GM18907 (cell line): ENCODE data around the gene AXL.
"Not testable (repeated sequence)": the region's sequence is repeated elsewhere in the genome, so short reads cannot be mapped to it uniquely, and the experiment has no call there.

Experiments
- ATAC-seq: cut with Tn5 transposase; IDR thresholded peaks from one replicate; pipeline ENCODE4 v1.9.1; 2021; ENCODE audit warnings: mild to moderate bottlenecking, moderate library complexity; ENCODE audit not compliant: unreplicated experiment

The AXL gene

DNA sequence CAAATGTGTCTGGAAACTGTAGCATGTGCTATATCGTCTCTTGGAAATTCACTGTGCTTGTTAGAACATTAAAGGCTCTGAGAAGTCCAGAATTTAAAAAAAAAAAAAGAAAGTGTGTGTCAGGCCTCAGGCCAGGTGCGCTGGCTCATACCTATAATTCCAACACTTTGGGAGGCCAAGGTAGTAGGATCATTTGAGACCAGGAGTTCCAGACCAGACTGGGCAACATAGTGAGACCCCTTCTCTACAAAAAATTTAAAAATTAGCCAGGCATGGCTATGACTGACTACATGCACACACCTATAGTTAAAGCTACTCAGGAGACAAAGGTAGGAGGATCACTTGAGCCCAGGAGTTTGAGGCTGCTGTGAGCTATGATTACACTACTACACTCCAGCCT is 50.0 kb downstream of the AXL start:
- no peak for ATAC-seq

DNA sequence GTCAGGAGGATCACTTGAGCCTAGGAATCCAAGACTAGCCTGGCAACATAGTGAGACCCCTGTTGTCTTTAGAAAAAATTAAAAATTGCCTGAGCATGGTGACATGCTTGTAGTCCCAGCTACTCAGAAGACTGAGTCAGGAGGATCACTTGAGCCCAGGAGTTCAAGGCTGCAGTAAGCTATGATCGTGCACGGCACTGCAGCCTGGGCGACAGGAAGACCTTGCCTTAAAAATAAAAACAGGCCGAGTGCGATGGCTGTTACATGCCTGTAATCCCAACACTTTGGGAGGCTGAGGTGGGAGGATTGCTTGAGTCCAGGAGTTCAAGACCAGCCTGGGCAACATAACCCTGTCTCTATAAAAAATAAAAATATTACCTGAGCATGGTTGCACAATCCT is 50.5 kb downstream of the AXL start:
- no peak for ATAC-seq

- ATAC-seq, result no peak
Measured at GRCh38 chr19:41273076-41273475, 54.1 kb downstream of the AXL start.

GRCh38 chr19:41274802-41275201 is 55.8 kb downstream of the AXL start:
- no peak for ATAC-seq

DNA sequence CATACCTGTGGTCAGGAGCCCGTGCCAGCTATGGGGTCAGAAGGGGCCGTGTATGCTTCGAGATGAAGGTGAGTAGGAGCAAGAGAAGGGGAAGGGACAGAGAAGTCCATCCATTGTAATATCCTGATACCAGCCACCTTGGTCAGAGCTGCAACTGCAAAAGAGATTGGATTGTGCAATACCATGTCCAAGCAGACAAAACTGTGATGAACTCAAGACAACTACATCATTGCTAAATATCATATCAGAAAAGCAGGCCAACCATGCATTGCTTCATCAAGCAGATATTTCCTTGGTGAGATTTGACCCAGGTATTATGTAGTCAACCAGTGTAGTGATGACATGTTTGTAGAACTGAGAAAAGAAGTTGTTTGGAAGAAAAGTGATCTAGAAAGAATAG is 57.2 kb downstream of the AXL start:
- ATAC-seq, result no peak

- no peak for ATAC-seq
Measured at GRCh38 chr19:41278478-41278877, 59.5 kb downstream of the AXL start.

DNA sequence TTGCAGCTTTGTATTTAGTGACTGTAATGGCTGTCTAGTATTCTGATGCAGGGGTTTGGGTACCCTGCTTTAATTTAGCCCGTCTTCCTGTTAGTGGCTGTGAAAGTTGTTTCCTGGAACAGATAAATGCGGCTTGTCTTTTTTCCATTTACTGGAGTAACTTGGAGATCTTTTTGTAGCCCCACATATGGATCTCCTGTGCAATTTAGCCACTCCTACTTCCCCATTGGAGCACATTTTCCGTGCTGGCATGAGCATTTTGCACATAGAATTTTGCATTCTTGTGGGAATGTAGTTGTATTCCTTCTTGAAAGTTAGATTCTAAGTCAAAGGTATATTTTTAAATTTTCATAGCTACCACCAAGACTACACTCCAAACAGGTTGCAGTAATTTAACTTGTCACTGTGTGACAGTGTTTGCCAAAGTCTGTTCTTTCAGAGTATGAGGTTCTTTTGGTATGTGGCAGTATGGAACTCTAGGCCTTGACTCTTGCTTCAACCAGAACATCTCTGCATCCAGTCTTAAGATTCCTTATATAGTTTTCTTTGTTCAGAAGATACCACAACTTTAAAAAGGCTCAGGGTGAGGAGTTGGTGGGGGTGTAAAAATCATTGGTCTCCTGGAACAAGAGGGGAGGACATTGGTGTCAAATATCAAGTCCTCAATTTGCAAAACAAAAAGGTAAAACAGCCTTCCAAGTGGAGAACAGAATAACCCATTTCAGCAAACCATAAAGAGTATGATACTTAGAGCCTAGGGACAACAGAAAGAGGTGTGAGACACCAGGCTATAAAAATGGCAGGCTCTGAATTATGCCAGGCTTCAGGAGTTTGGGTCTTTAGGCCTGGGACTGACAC is 69.9 kb downstream of the AXL start:
- ATAC-seq, result no peak

GRCh38 chr19:41289814-41290213 is 70.8 kb downstream of the AXL start:
- not testable (repeated sequence) for ATAC-seq

- no peak for ATAC-seq
Measured at GRCh38 chr19:41294393-41294792, 75.4 kb downstream of the AXL start.

GRCh38 chr19:41295499-41295898 is 76.5 kb downstream of the AXL start:
- no peak for ATAC-seq

GRCh38 chr19:41296433-41296871 is 77.4 kb downstream of the AXL start:
- no peak for ATAC-seq

- peak; percentile 72 for ATAC-seq
Measured at GRCh38 chr19:41297628-41298347, 78.8 kb downstream of the AXL start.

DNA sequence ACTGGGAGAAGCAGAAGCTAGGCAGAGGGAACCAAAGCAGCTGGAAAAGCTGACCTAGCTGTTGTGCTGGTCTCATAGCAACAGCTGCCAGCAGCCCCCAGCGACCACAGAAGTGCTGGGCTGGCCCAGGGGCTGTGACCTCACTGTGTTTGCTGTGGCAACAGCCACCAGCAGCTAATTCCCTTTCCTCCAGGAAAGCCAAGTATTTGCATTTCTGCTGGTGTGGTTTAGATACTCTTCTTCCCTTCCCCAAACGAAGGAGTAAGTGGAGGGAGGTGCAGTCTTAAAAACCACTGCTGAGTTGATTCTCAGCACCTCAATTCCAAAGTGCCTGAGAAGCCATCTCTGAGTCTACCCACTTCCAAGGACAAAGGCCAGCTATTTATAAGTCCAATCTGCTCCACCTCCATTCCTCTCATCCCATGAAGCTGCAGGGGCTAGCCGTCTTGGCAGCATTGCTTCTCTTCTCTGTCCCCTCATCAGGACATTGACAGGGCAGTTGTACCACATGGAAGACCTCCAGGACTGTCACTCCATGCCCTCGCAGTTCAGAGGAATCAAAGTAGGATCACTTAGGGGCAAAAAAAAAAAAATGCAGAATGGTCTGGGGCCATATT is 79.4 kb downstream of the AXL start:
- ATAC-seq, result peak; percentile 16

DNA sequence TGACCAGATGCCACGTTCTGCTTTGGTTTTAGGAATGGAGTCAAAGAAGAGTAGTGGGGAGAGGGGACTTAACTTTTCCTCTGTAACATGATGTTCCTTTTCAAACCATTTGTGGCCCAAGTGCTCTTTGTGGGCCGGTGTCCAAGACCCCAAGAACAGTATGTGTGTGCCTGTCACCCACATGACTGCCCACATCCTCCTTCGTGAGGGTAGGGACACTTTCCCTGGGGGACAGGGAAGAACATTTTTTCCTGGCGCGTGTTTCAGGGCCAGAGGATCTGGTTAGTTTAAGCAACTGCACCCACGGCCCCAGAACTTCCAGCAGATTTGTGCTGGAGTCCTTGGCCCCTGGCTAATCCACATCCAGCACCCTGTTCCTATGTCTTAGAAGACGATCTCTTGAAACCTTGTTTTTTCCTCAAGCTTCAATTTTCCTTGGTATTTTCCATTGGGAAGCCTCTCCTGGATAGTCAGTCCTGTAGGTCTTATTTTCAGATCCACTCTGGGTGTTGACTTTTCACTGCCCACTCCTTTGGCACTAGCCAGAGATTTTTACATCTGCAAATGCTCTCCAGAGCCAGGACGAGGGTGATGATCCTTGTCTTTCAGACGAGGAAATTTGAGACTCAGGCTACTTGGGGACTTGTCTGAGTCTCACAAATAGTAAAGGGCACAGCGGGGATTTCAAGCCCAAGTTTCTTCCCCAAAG is 80.2 kb downstream of the AXL start:
- no peak for ATAC-seq

DNA sequence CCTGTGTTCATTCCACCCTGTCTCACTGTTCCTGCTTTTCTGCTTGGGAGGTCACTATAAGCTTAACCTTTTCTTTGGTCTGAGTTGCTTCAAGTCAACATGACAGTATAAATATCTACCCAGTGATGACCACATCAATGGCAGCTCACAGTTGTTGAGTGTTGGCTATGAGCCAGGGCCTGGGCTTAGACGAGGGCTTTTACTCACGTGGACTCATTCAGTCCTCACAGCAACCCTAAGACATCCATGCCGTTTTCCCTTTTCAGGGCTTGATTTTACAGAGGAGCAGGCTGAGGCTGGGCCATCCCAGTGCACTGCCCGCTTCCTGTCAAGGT is 80.7 kb downstream of the AXL start:
- no peak for ATAC-seq

GRCh38 chr19:41300555-41300954 is 81.5 kb downstream of the AXL start:
- no peak for ATAC-seq

GRCh38 chr19:41302624-41303351 is 83.8 kb downstream of the AXL start:
- ATAC-seq, result peak; percentile 35

DNA sequence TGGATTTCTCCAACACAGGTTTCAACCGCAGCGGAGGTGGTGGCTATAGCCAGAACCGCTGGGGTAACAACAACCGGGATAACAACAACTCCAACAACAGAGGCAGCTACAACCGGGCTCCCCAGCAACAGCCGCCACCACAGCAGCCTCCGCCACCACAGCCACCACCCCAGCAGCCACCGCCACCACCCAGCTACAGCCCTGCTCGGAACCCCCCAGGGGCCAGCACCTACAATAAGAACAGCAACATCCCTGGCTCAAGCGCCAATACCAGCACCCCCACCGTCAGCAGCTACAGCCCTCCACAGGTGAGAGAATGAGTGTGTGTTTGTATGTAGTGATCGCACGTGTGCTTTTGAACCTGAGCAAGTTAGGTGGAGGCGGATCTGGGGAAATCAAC is 84.9 kb downstream of the AXL start:
- ATAC-seq, result no peak

- ATAC-seq, result no peak
Measured at GRCh38 chr19:41304706-41305483, 85.9 kb downstream of the AXL start.
